Astrocyte of the spinal cord (primary cell): ENCODE data around the gene ITPRIPL1.

Experiments used
- DNase-seq: peaks from one replicate; pipeline ENCODE4 v3.0.0; 2011; ENCODE audit warnings: low read depth, low spot score
- H3K4me3 ChIP-seq: 2 replicates; pipeline ENCODE4 v1.5.1; 2011; ENCODE audit warnings: low read depth, mild to moderate bottlenecking, low read length, moderate library complexity
- CTCF ChIP-seq: IDR thresholded peaks from 2 replicates; pipeline ENCODE4 v1.5.1; 2012; ENCODE audit warnings: low read depth, mild to moderate bottlenecking, low read length, inconsistent platforms
- in situ Hi-C: cut with HindIII; loops from 2 replicates; pipeline ENCODE4 v1.10.0; 2017; ENCODE audit warnings: low sequenced_read_pairs

ITPRIPL1 gene

DNA sequence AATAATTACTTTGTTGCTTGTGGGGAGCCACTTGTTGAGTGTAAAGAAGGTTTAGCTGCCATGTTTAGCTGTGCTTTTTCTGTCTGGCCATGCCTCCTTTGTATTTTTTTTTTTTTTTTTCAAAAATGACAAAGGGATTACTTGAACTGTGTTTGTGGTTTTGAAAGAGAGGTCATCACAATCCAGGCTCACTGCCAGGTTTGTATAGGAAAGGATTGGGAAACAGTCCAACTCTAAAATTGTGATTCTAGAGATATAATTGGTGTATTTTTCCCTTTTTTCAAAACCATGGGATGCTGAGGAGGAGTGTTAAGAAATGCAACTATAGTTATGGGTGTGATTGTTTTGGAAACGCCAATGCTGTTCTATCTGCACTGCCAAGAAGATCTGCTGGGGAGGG is 4.3 kb downstream of the ITPRIPL1 start:
- in situ Hi-C loops, result no loop called here
- no peak for TF ChIP-seq CTCF
- peak; percentile 22 for DNase-seq
- H3K4me3 ChIP-seq, result no peak overlapping the region

DNA sequence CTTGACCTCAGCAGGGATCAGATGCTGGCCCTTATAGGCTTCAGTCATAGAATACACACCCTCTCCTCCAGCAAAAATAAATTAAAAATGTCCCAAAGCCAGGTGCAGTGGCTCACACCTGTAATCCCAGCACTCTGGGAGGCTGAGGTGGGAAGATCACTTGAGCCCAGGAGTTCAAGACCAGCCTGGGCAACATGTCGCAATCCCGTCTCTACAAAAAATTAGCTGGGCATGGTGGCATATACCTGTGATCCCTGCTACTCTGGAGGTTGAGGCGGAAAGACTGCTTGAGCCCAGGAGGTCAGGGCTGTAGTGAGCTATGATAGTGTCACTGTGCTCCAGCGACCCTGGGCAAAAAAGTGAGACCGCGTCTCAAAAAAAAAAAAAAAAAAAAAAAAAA is 4.8 kb downstream of the ITPRIPL1 start:
- TF ChIP-seq CTCF, result no peak
- in situ Hi-C loops, result no loop called here
- H3K4me3 ChIP-seq, result no peak overlapping the region

DNA sequence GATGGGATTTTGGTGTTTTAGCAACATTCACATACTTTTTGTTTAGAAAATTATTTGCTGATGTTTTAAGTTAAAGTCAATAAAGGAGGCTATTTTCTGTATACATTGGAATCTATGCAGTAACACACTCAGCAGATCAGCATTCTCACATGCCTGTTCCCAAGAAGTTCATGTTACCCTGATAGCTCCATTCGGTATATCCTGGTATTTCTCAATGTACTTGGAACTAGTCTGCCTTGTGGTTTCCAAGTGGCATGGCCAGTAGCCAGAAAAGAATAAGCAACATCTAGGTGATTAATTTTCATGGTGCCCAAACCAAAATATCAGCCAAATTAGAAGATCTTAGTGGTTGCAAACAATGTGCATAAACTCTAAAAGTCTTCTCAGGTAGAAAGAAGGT is 5.3 kb downstream of the ITPRIPL1 start:
- in situ Hi-C loops, result no loop called here
- TF ChIP-seq CTCF, result no peak
- H3K4me3 ChIP-seq, result no peak overlapping the region
- DNase-seq, result peak; percentile 13

More for the DNA sequence above, 4.8 kb downstream of the ITPRIPL1 start:
- DNase-seq, result no peak

- TF ChIP-seq CTCF, result no peak
- no peak overlapping the region for H3K4me3 ChIP-seq
- no peak for DNase-seq
- in situ Hi-C loops, result no loop called here
Measured at GRCh38 chr2:96333708-96334107, 8.6 kb downstream of the ITPRIPL1 start.

- TF ChIP-seq CTCF, result no peak
- H3K4me3 ChIP-seq, result peak overlapping the region; percentile 92
- in situ Hi-C loops, result no loop called here
- DNase-seq, result no peak
Measured at GRCh38 chr2:96336104-96336775, 11.1 kb downstream of the ITPRIPL1 start.

DNA sequence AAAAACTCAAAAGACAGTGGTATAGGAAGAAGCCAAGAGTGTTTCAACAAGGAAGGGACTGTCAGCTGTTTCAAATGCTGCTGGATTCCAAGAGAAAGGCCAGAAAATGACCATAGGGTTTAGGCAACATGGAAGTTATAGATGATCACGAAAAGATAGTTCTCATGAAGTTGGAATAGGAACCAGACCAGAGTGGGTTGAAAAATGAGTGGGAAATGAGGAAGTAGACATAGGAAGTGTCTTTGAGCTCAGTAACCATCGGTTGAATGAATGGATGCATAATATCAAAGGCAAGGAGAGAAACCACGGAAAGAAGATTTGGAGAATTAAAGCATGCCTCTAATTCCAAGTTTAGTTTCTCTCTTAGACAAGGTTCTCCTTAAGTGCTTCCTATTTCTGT is 11.8 kb downstream of the ITPRIPL1 start:
- no peak overlapping the region for H3K4me3 ChIP-seq
- in situ Hi-C loops, result no loop called here
- TF ChIP-seq CTCF, result no peak
- DNase-seq, result no peak
